Esophagus muscularis mucosa (tissue), 4 donors: ENCODE measurements around the gene ULK3. TPM values are rescaled to one million over a fixed set of nuclear protein-coding genes. Genes with fewer than 3 reads are reported as not detected.

Experiments
- DNase-seq: peaks from one replicate; pipeline ENCODE4 v3.0.0-alpha.2; 2017; ENCODE audit errors: extremely low spot score
- H3K27ac ChIP-seq, 4 donors: fragments of 200-600 bp; sonication (generic); replicated peaks in 1 of 4; 1 replicate in 3 of 4; 2 replicates in 1 of 4; pipeline ENCODE4 v1.5.1; 2016 to 2019; ENCODE audit warnings: mild to moderate bottlenecking in 1 of 4
- H3K27me3 ChIP-seq, 4 donors: fragments of 200-600 bp; sonication (generic); one replicate each; pipeline versions ENCODE4 v1.5.1 to v1.6.0; 2016 to 2019
- H3K36me3 ChIP-seq, 4 donors: fragments of 200-600 bp; sonication (generic); one replicate each; pipeline ENCODE4 v1.5.1; 2016 to 2019
- H3K4me1 ChIP-seq, 4 donors: fragments of 200-600 bp; sonication (generic); one replicate each; pipeline ENCODE4 v1.5.1; 2016 to 2019
- H3K4me3 ChIP-seq, 4 donors: fragments of 200-600 bp; sonication (generic); 1 replicate in 2 of 4; 2 replicates in 2 of 4; pipeline ENCODE4 v1.5.1; 2016 to 2019; ENCODE audit warnings: mild to moderate bottlenecking in 4 of 4, moderate library complexity in 1 of 4
- H3K9me3 ChIP-seq, 4 donors: fragments of 200-600 bp; sonication (generic); 1 replicate in 3 of 4; 2 replicates in 1 of 4; pipeline ENCODE4 v1.5.1; 2016 to 2019
- CTCF ChIP-seq, 3 experiments: fragments of 200-600 bp in 2 of 3; fragments of 450-650 bp in 1 of 3; sonication (generic) in 2 of 3; IDR thresholded peaks; one replicate each; pipeline ENCODE4 v1.5.1; 2017 to 2019; ENCODE audit warnings: antibody characterized with exemption in 3 of 3, mild to moderate bottlenecking in 2 of 3, moderate library complexity in 1 of 3
- EP300 ChIP-seq: sonication (generic); formaldehyde crosslinking; IDR thresholded peaks from one replicate; pipeline ENCODE4 v1.6.1; 2017; ENCODE audit warnings: antibody characterized with exemption
- POLR2A ChIP-seq: fragments of 450-650 bp; IDR thresholded peaks from one replicate; pipeline ENCODE4 v1.6.1; 2017; ENCODE audit warnings: antibody characterized with exemption, moderate library complexity, mild to moderate bottlenecking, low read depth
- POLR2AphosphoS5 ChIP-seq, 2 donors: sonication (generic); formaldehyde crosslinking; IDR thresholded peaks; one replicate each; pipeline ENCODE4 v1.6.1; 2017; ENCODE audit warnings: antibody characterized with exemption in 2 of 2
- WGBS: methylation state at CpG from one replicate; pipeline ENCODE4 v1.1.5; 2018; 5-methylcytosine and 5-hydroxymethylcytosine counted together
- intact Hi-C: fragments of 100-400 bp; cut with DNase I; formaldehyde crosslinking; loops from one replicate; pipeline ENCODE4 v1.15.1; 2023
- total RNA-seq, 4 donors: library from RNA; depleted of rRNA; stranded (reverse); fragments of >200 nt; gene quantifications; one replicate each; pipeline versions ENCODE4 v1.1.0 to v1.2.1, GENCODE V29; 2016

The ULK3 gene
- total RNA-seq, 4 donors from 2014 or later: 24.5 to 49.2 (median 35.4) TPM

GRCh38 chr15:74866090-74866489 is 23.1 kb upstream of the ULK3 start:
- H3K36me3 ChIP-seq: peaks cover 0 to 7% (median 3%) of the 10 kb centered on the region in 4 donors
- DNase-seq: no peak
- 74% methylated on average over 6 of the region's 6 CpGs for WGBS
- no peaks in the 10 kb centered on the region for H3K9me3 ChIP-seq
- no peaks in the 10 kb centered on the region for H3K27me3 ChIP-seq
- no peak overlapping the region for H3K4me3 ChIP-seq
- intact Hi-C loops: no loop called here
- peaks cover 74 to 81% (median 76%) of the 10 kb centered on the region in 4 donors for H3K4me1 ChIP-seq
- H3K27ac ChIP-seq: peak overlapping the region in 3 of 4 donors; percentile 1 to 93 (median 20)
- TF ChIP-seq POLR2AphosphoS5 (IDR thresholded peaks at IDR 0.05) (peak; percentile 26 to 40), POLR2A (no peak), EP300 (no peak), CTCF (IDR thresholded peaks at IDR 0.05) (no peak)

- intact Hi-C loops: no loop called here
- H3K36me3 ChIP-seq: peaks cover 0 to 7% (median 3%) of the 10 kb centered on the region in 4 donors
- no peak overlapping the region for H3K4me3 ChIP-seq
- no peaks in the 10 kb centered on the region for H3K27me3 ChIP-seq
- H3K9me3 ChIP-seq: no peaks in the 10 kb centered on the region
- WGBS: 91% methylated on average over 2 of the region's 2 CpGs
- TF ChIP-seq POLR2A: no peak
- no peak for TF ChIP-seq POLR2AphosphoS5 (IDR thresholded peaks at IDR 0.05)
- TF ChIP-seq CTCF (IDR thresholded peaks at IDR 0.05): no peak
- TF ChIP-seq EP300: no peak
- peaks cover 66 to 73% (median 70%) of the 10 kb centered on the region in 4 donors for H3K4me1 ChIP-seq
- DNase-seq: no peak
- H3K27ac ChIP-seq: peak overlapping the region in 1 of 4 donors; percentile 13
Observed at GRCh38 chr15:74865316-74865715, 22.4 kb upstream of the ULK3 start.

GRCh38 chr15:74864296-74864695 is 21.3 kb upstream of the ULK3 start:
- Histone ChIP-seq H3K36me3 (peaks cover 0 to 7% (median 3%) of the 10 kb centered on the region in 4 donors), H3K4me1 (peaks cover 65 to 73% (median 69%) of the 10 kb centered on the region in 4 donors), H3K27ac (peak overlapping the region in 2 of 4 donors; percentile 38 to 63), H3K27me3 (no peaks in the 10 kb centered on the region), H3K4me3 (no peak overlapping the region), H3K9me3 (no peaks in the 10 kb centered on the region)
- TF ChIP-seq EP300 (no peak), POLR2AphosphoS5 (IDR thresholded peaks at IDR 0.05) (no peak), CTCF (IDR thresholded peaks at IDR 0.05) (no peak), POLR2A (no peak)
- WGBS: 83% methylated on average over 6 of the region's 6 CpGs
- intact Hi-C loops: loop anchor here (5.0 kb wide), 1 partner anchor 38 kb away; no protein-coding TSS in a partner anchor
- no peak for DNase-seq

- Histone ChIP-seq H3K4me3 (no peak overlapping the region), H3K27me3 (no peaks in the 10 kb centered on the region), H3K27ac (peak overlapping the region; percentile 8 to 63 (median 42)), H3K9me3 (no peaks in the 10 kb centered on the region), H3K36me3 (peaks cover 0 to 7% (median 3%) of the 10 kb centered on the region in 4 donors), H3K4me1 (peaks cover 63 to 73% (median 68%) of the 10 kb centered on the region in 4 donors)
- WGBS: 68% methylated on average over 11 of the region's 11 CpGs
- DNase-seq: no peak
- TF ChIP-seq POLR2AphosphoS5 (IDR thresholded peaks at IDR 0.05): peak in 1 of 2 donors; percentile 37
- no peak for TF ChIP-seq EP300
- intact Hi-C loops: loop anchor here (5.0 kb wide), 1 partner anchor 39 kb away; no protein-coding TSS in a partner anchor
Observed at GRCh38 chr15:74863239-74864056, 20.5 kb upstream of the ULK3 start.

- H3K4me1 ChIP-seq: peaks cover 43 to 55% (median 48%) of the 10 kb centered on the region in 4 donors
- no peak overlapping the region for H3K4me3 ChIP-seq
- 68% methylated on average over 4 of the region's 4 CpGs for WGBS
- no peaks in the 10 kb centered on the region for H3K9me3 ChIP-seq
- intact Hi-C loops: no loop called here
- H3K36me3 ChIP-seq: peaks cover 10 to 18% (median 14%) of the 10 kb centered on the region in 4 donors
- no peak for DNase-seq
- no peaks in the 10 kb centered on the region for H3K27me3 ChIP-seq
- no peak overlapping the region for H3K27ac ChIP-seq
- no peak for TF ChIP-seq EP300
- no peak for TF ChIP-seq POLR2AphosphoS5 (IDR thresholded peaks at IDR 0.05)
- TF ChIP-seq POLR2A: no peak
- TF ChIP-seq CTCF (IDR thresholded peaks at IDR 0.05): no peak
Observed at GRCh38 chr15:74858369-74858740, 15.4 kb upstream of the ULK3 start.
